Measurements from ENCODE around the gene MDP1. TPM values are rescaled to one million over a fixed set of nuclear protein-coding genes. Genes with fewer than 3 reads are reported as not detected.
"Not testable (repeated sequence)": the region's sequence is repeated elsewhere in the genome, so short reads cannot be mapped to it uniquely, and the experiment has no call there.

MDP1 gene
- total and polyA plus RNA-seq, 5 experiments from 2014 or later = 13.7 to 39.1 (median 33.8) TPM

- Mint-ChIP-seq H3K4me1 (peaks cover 29 to 73% (median 68%) of the 10 kb centered on the region in 4 donors), H3K36me3 (peaks cover 10 to 46% (median 18%) of the 10 kb centered on the region in 3 donors), H3K27me3 (no peaks in the 10 kb centered on the region), H3K9me3 (no peaks in the 10 kb centered on the region), H3K27ac (peak overlapping the region; percentile 3 to 96 (median 60)), H3K4me3 (peak overlapping the region in 8 of 10 donors; percentile 13 to 99 (median 91))
- POLR2A ChIA-PET = interaction anchor here (0.5 to 5.4 kb wide), 7 partner anchors 8 to 65 kb away, joined by 3 to 53 read pairs (median 7); partner anchors contain the start of genes CHMP4A, IPO4, MDP1 and RABGGTA
- ATAC-seq (no peak), DNase-seq (no peak)
Observed at GRCh38 chr14:24234095-24235005, 18.5 kb upstream of the MDP1 start.

DNA sequence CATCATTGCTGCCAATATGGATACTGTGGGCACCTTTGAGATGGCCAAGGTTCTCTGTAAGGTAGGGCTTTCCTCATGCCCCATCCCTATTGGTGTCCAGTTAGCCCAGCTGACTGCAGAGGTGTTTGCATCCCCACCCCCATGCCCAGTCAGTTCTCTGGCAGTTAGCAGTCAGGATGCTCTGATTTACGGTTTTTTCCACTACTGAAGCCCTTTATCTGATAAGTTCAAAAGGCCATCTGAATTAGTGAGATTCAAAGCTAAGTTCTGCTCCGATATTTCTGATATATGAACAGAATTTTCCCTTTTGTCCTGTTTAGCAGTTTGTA, 17.6 kb upstream of the MDP1 start:
- no peak for DNase-seq
- H3K27me3 Mint-ChIP-seq = no peaks in the 10 kb centered on the region
- H3K4me3 Mint-ChIP-seq = peak overlapping the region; percentile 87 to 100 (median 98)
- POLR2A ChIA-PET = interaction anchor here (0.6 to 5.4 kb wide), 5 partner anchors 9 to 68 kb away, joined by 3 to 53 read pairs (median 7); partner anchors contain the start of genes CHMP4A, MDP1, RABGGTA and TINF2
- peak overlapping the region; percentile 3 to 99 (median 95) for H3K27ac Mint-ChIP-seq
- ATAC-seq = no peak
- H3K4me1 Mint-ChIP-seq = peaks cover 24 to 69% (median 64%) of the 10 kb centered on the region in 4 donors
- peaks cover 10 to 40% (median 18%) of the 10 kb centered on the region in 3 donors for H3K36me3 Mint-ChIP-seq
- no peaks in the 10 kb centered on the region for H3K9me3 Mint-ChIP-seq

- Mint-ChIP-seq H3K27me3 (no peaks in the 10 kb centered on the region), H3K36me3 (peaks cover 10 to 40% (median 13%) of the 10 kb centered on the region in 3 donors), H3K4me3 (peak within 1 kb of the TSS; percentile 87 to 100 (median 98)), H3K9me3 (no peaks in the 10 kb centered on the region), H3K4me1 (peaks cover 19 to 67% (median 59%) of the 10 kb centered on the region in 4 donors), H3K27ac (peak within 1 kb of the TSS; percentile 91 to 99 (median 95))
- ATAC-seq (peak; percentile 15 to 41), DNase-seq (peak in 3 of 10 donors; percentile 23 to 34 (median 24))
- POLR2A ChIA-PET = interaction anchor here (1.1 to 5.4 kb wide), 7 partner anchors 9 to 97 kb away, joined by 3 to 53 read pairs (median 6); partner anchors contain the start of genes CHMP4A, MDP1, PSME1 and RABGGTA
Observed at GRCh38 chr14:24232645-24233537, 17.0 kb upstream of the MDP1 start, which contains the start of gene GMPR2. TSS of gene GMPR2 (plus strand) at chr14:24232929. CDS start at chr14:24233254, 325 bp downstream.

DNA sequence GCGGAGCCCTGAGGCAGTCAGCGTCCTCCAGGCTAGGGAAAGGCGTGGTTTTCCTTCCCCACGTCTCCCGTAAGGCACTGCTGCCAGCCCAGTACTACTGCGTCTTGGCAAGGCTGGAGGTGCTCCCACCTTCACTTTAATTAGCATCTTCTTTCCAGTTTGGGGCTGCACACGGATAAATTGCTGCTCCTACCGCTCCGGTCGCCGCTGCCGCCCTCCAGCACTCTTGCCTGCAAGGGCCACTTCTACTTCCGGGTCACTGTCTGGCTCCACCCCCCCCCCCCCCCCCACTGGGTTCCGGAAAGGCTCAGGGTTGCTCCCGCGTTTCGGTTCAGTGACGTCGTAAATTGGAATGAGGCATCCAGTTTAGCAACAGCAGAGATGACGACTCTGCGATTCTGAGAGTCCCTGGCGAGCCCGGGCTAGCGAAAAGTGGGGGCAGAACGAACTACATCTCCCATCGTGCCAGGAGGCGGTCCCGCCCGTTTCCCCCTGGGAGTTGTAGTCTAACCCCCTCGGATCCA, 16.3 kb upstream of the MDP1 start, which contains the start of gene NEDD8:
NEDD8 (minus strand) TSS at position 247 of the 524 bp plus-strand sequence; CDS start at position 147, 100 bp downstream.
- Mint-ChIP-seq H3K4me3 (peak within 1 kb of the TSS; percentile 87 to 100 (median 98)), H3K9me3 (no peaks in the 10 kb centered on the region), H3K36me3 (peaks cover 11 to 40% (median 13%) of the 10 kb centered on the region in 3 donors), H3K4me1 (peaks cover 16 to 64% (median 57%) of the 10 kb centered on the region in 4 donors), H3K27me3 (no peaks in the 10 kb centered on the region), H3K27ac (peak within 1 kb of the TSS; percentile 91 to 99 (median 95))
- ATAC-seq (peak; percentile 87 to 89), DNase-seq (peak; percentile 68 to 94 (median 84))
- POLR2A ChIA-PET = interaction anchor here (1.2 to 5.4 kb wide), 6 partner anchors 10 to 96 kb away, joined by 4 to 53 read pairs (median 6); partner anchors contain the start of genes CHMP4A, MDP1, PSME1 and RABGGTA

DNA sequence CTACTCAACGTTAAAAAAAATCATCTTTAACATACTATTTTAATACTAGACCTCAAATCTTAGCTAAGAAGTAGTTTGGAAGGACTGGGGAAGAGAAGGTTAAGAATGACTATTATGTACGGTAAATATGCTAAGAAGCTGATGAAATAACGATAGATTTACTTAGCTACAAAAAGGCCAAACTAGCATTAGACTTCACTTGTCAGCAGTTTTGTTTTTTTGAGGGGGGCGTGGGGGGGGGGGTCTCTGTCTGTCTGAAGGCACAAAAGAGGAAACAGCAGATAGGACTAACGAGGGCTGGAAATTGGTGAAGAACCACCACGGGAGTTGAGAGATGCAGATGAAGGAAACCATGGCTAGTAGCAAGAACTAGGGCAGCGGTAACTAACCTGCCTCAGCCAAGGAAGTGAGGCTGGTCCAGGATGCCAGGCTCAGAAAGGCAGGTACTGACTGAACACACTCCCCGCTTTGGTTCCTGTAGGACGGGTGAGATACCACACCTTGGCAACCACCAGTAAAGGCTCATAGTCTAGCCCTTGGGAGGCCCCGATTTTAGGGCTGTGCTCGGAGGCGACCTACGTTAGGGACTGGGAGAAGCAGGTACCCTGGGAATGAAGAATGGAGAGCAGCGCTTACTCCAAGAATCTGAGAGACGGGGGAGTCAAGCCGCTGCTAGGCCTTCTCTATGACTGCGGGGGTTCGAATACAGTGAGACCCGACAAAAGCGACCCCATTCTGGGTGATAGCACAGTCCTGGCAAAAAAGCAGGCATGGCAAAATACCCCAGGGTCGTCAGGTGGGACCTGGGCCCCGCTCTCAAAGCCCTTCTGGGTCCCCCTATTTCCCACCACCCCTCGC, 15.6 kb upstream of the MDP1 start:
- Mint-ChIP-seq H3K36me3 (peaks cover 4 to 37% (median 10%) of the 10 kb centered on the region in 3 donors), H3K9me3 (no peaks in the 10 kb centered on the region), H3K4me1 (peaks cover 15 to 66% (median 58%) of the 10 kb centered on the region in 4 donors), H3K27ac (peak overlapping the region; percentile 91 to 99 (median 95)), H3K4me3 (peak overlapping the region; percentile 87 to 100 (median 98)), H3K27me3 (no peaks in the 10 kb centered on the region)
- ATAC-seq = peak; percentile 14 to 32
- POLR2A ChIA-PET = interaction anchor here (1.3 to 5.4 kb wide), 6 partner anchors 8 to 96 kb away, joined by 3 to 53 read pairs (median 8); partner anchors contain the start of genes CHMP4A, MDP1, PSME1 and TINF2
- DNase-seq = no peak

- Mint-ChIP-seq H3K4me3 (no peak overlapping the region), H3K27me3 (no peaks in the 10 kb centered on the region), H3K27ac (peak overlapping the region in 5 of 10 donors; percentile 21 to 49 (median 35)), H3K4me1 (peaks cover 7 to 60% (median 47%) of the 10 kb centered on the region in 4 donors), H3K36me3 (peaks cover 0 to 32% (median 4%) of the 10 kb centered on the region in 3 donors), H3K9me3 (no peaks in the 10 kb centered on the region)
- POLR2A ChIA-PET = interaction anchor here (0.7 to 1.0 kb wide), 2 partner anchors 13 to 208 kb away, joined by 5 read pairs; partner anchors contain the start of gene MDP1
- ATAC-seq (no peak), DNase-seq (no peak)
Observed at GRCh38 chr14:24228902-24229301, 13.0 kb upstream of the MDP1 start.

- ATAC-seq (no peak), DNase-seq (no peak)
- Mint-ChIP-seq H3K27me3 (no peaks in the 10 kb centered on the region), H3K36me3 (peaks cover 0 to 32% (median 4%) of the 10 kb centered on the region in 3 donors), H3K4me3 (no peak overlapping the region), H3K4me1 (peaks cover 3 to 47% (median 36%) of the 10 kb centered on the region in 4 donors), H3K9me3 (no peaks in the 10 kb centered on the region), H3K27ac (peak overlapping the region in 1 of 10 donors; percentile 57)
- POLR2A ChIA-PET = no interaction called here
Observed at GRCh38 chr14:24226473-24226872, 10.6 kb upstream of the MDP1 start.

GRCh38 chr14:24224618-24225071, 8.8 kb upstream of the MDP1 start:
- Mint-ChIP-seq H3K9me3 (no peaks in the 10 kb centered on the region), H3K27ac (peak overlapping the region in 5 of 10 donors; percentile 15 to 87 (median 43)), H3K4me1 (peaks cover 4 to 38% (median 29%) of the 10 kb centered on the region in 4 donors), H3K36me3 (peaks cover 0 to 32% (median 4%) of the 10 kb centered on the region in 3 donors), H3K27me3 (no peaks in the 10 kb centered on the region), H3K4me3 (peak overlapping the region in 1 of 10 donors; percentile 3)
- no peak for ATAC-seq
- DNase-seq = no peak
- POLR2A ChIA-PET = no interaction called here

DNA sequence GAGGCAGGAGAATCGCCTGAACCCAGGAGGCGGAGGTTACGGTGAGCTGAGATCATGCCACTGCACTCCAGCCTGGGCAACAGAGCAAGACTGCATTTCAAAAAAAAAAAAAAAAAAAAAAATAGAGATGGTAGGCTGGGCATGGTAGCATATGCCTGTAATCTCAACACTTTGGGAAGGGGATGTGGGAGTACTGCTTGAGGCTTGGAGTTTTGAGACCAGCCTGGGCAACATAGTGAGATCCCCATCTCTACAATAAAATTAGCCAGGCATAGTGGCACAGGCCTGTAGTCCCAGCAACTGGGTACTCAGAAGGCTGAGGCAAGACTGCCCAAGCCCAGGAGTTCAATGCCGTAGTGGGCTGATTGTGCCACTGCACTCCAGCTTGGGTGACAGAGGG, 7.1 kb upstream of the MDP1 start:
- Mint-ChIP-seq H3K36me3 (peaks cover 0 to 26% (median 4%) of the 10 kb centered on the region in 3 donors), H3K4me1 (peaks cover 7 to 32% (median 24%) of the 10 kb centered on the region in 4 donors)
- not testable (repeated sequence) for H3K9me3 Mint-ChIP-seq, H3K27ac Mint-ChIP-seq, ATAC-seq, H3K4me3 Mint-ChIP-seq, DNase-seq, H3K27me3 Mint-ChIP-seq
- POLR2A ChIA-PET = interaction anchor here (0.6 to 1.0 kb wide), 3 partner anchors 15 to 82 kb away, joined by 3 to 4 read pairs (median 3); partner anchors contain the start of gene EMC9

DNA sequence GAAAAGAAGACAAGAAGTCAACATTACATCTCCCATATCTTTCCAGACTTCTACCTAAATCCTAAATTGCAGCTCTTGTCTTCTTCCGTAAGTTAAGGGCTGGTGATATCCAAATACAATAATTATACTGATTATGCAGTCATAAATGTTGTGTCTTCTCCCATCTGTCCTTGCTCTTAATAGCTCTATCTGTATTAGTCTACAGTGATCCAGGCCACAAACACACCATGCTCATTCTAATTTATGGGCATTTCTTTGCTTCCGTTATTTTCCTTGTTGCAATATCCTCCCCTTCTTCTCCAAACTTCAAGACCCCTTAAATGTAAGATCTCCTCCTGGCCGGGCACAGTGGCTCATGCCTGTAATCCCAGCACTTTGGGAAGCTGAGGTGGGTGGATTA, 3.7 kb upstream of the MDP1 start:
- ATAC-seq = no peak
- H3K4me1 Mint-ChIP-seq = peaks cover 13 to 28% (median 23%) of the 10 kb centered on the region in 4 donors

More for the DNA sequence above, 3.7 kb upstream of the MDP1 start:
- Mint-ChIP-seq H3K36me3 (peaks cover 0 to 12% (median 0%) of the 10 kb centered on the region in 3 donors), H3K27me3 (no peaks in the 10 kb centered on the region), H3K4me3 (no peak overlapping the region), H3K9me3 (no peaks in the 10 kb centered on the region), H3K27ac (peak overlapping the region in 2 of 10 donors; percentile 4 to 22)
- POLR2A ChIA-PET = interaction anchor here (1.3 to 1.7 kb wide), 4 partner anchors 11 to 51 kb away, joined by 5 to 10 read pairs (median 6); partner anchors contain the start of genes IPO4, RABGGTA and TM9SF1
- DNase-seq = no peak

All from naive thymus-derived CD8-positive, alpha-beta T cell (primary cell).